Measurements from ENCODE around the gene BCAS1. TPM values are rescaled to one million over a fixed set of nuclear protein-coding genes. Genes with fewer than 3 reads are reported as not detected.

Gene BCAS1
- total RNA-seq, 1 experiment from 2014 or later = 0.17 TPM

- no peaks in the 10 kb centered on the region for H3K4me1 ChIP-seq (ENCODE audit: control insufficient read depth in 1 of 2, insufficient read depth in 2 of 2, low read length in 2 of 2)
- no peak overlapping the region for H3K4me3 ChIP-seq (replicated peaks in 1 of 2; ENCODE audit: low read depth in 1 of 2, low read length in 2 of 2)
- H3K27me3 ChIP-seq (ENCODE audit: insufficient read depth, low read length) = no peaks in the 10 kb centered on the region
- DNase-seq (ENCODE audit: low read depth, low spot score) (no peak), ATAC-seq (no peak)
- no peaks in the 10 kb centered on the region for H3K9me3 ChIP-seq (ENCODE audit: control insufficient read depth in 1 of 2, insufficient read depth in 1 of 2, low read depth in 1 of 2, low read length in 2 of 2)
- H4K20me1 ChIP-seq (ENCODE audit: insufficient read depth) = no peaks in the 10 kb centered on the region
- no peak overlapping the region for H3K27ac ChIP-seq (ENCODE audit: low read depth, low read length)
- POLR2A ChIA-PET = no interaction called here
- RAD21 ChIA-PET (ENCODE audit: low non-redundant PET in 1 of 2, low total read pairs in 2 of 2, uncharacterized antibody in 2 of 2, unreplicated experiment in 2 of 2) = no interaction called here
- H3K9me2 ChIP-seq (ENCODE audit: insufficient read depth) = no peaks in the 10 kb centered on the region
- H3K36me3 ChIP-seq (ENCODE audit: control insufficient read depth in 1 of 2, insufficient read depth in 2 of 2, low read length in 2 of 2) = no peaks in the 10 kb centered on the region
- H3K4me2 ChIP-seq (ENCODE audit: low read length) = no peak overlapping the region
- no TSS peak for BruUV-seq (replicated peaks)
- no peak for TF ChIP-seq TCF7L2 (IDR thresholded peaks at IDR 0.05; ENCODE audit: borderline replicate concordance, extremely low read depth, insufficient read depth, insufficient read length)
- no peak for TF ChIP-seq SRF (IDR thresholded peaks at IDR 0.05; ENCODE audit: low read depth)
- TF ChIP-seq ATF3 (IDR thresholded peaks at IDR 0.05) = no peak
- no peak for TF ChIP-seq MAX (IDR thresholded peaks at IDR 0.05)
- TF ChIP-seq CBX3 (IDR thresholded peaks at IDR 0.05; ENCODE audit: low read depth) = no peak
- TF ChIP-seq EZH2phosphoT487 (IDR thresholded peaks at IDR 0.05; ENCODE audit: borderline replicate concordance) = no peak
- no peak for TF ChIP-seq RAD21 (IDR thresholded peaks at IDR 0.05; ENCODE audit: low read depth)
- TF ChIP-seq YY1 (IDR thresholded peaks at IDR 0.05; ENCODE audit: extremely low read depth, insufficient replicate concordance, low read depth, low read length) = no peak
- H3K9ac ChIP-seq (ENCODE audit: low read length) = no peak overlapping the region
- H3K79me2 ChIP-seq (ENCODE audit: insufficient read depth, low read length) = no peaks in the 10 kb centered on the region
- intact Hi-C loops (cut with micrococcal nuclease) = no loop called here
- no peak overlapping the region for H2AFZ ChIP-seq (ENCODE audit: low read depth, low read length, poor library complexity, severe bottlenecking)
- CTCF ChIA-PET = interaction anchor here (0.9 to 1.3 kb wide), 3 partner anchors 8 to 558 kb away, joined by 3 to 5 read pairs (median 3); no protein-coding TSS in a partner anchor
Observed at GRCh38 chr20:54090230-54091119, 20.1 kb upstream of the BCAS1 start.

- RAD21 ChIA-PET (ENCODE audit: low non-redundant PET in 1 of 2, low total read pairs in 2 of 2, uncharacterized antibody in 2 of 2, unreplicated experiment in 2 of 2) = no interaction called here
- no peaks in the 10 kb centered on the region for H4K20me1 ChIP-seq (ENCODE audit: insufficient read depth)
- H3K9me3 ChIP-seq (ENCODE audit: control insufficient read depth in 1 of 2, insufficient read depth in 1 of 2, low read depth in 1 of 2, low read length in 2 of 2) = no peaks in the 10 kb centered on the region
- TF ChIP-seq SIN3A (IDR thresholded peaks at IDR 0.05; ENCODE audit: low read depth) = no peak
- no peak for TF ChIP-seq EZH2phosphoT487 (IDR thresholded peaks at IDR 0.05; ENCODE audit: borderline replicate concordance)
- no peak for TF ChIP-seq REST (IDR thresholded peaks at IDR 0.05; ENCODE audit: low read depth)
- no peak for TF ChIP-seq CBX3 (IDR thresholded peaks at IDR 0.05; ENCODE audit: low read depth)
- no peak for TF ChIP-seq ZFX (IDR thresholded peaks at IDR 0.05)
- no peak for TF ChIP-seq SP1 (IDR thresholded peaks at IDR 0.05; ENCODE audit: low read depth)
- TF ChIP-seq CEBPB (IDR thresholded peaks at IDR 0.05; ENCODE audit: low read depth) = no peak
- no peak for TF ChIP-seq ATF3 (IDR thresholded peaks at IDR 0.05)
- intact Hi-C loops (cut with micrococcal nuclease) = no loop called here
- no peak overlapping the region for H2AFZ ChIP-seq (ENCODE audit: low read depth, low read length, poor library complexity, severe bottlenecking)
- no peaks in the 10 kb centered on the region for H3K4me1 ChIP-seq (ENCODE audit: control insufficient read depth in 1 of 2, insufficient read depth in 2 of 2, low read length in 2 of 2)
- H3K27ac ChIP-seq (ENCODE audit: low read depth, low read length) = no peak overlapping the region
- POLR2A ChIA-PET = no interaction called here
- H3K4me2 ChIP-seq (ENCODE audit: low read length) = no peak overlapping the region
- no peak for ATAC-seq
- no peaks in the 10 kb centered on the region for H3K27me3 ChIP-seq (ENCODE audit: insufficient read depth, low read length)
- no peak for DNase-seq (ENCODE audit: low read depth, low spot score)
- no peaks in the 10 kb centered on the region for H3K79me2 ChIP-seq (ENCODE audit: insufficient read depth, low read length)
- no peaks in the 10 kb centered on the region for H3K36me3 ChIP-seq (ENCODE audit: control insufficient read depth in 1 of 2, insufficient read depth in 2 of 2, low read length in 2 of 2)
- no peak overlapping the region for H3K9ac ChIP-seq (ENCODE audit: low read length)
- BruUV-seq (replicated peaks) = no TSS peak
- CTCF ChIA-PET = no interaction called here
- H3K9me2 ChIP-seq (ENCODE audit: insufficient read depth) = no peaks in the 10 kb centered on the region
- no peak overlapping the region for H3K4me3 ChIP-seq (replicated peaks in 1 of 2; ENCODE audit: low read depth in 1 of 2, low read length in 2 of 2)
Observed at GRCh38 chr20:54088430-54088829, 18.0 kb upstream of the BCAS1 start.
